H9 (cell line): Measurements from ENCODE around the gene TRPM3. TPM values are rescaled to one million over a fixed set of nuclear protein-coding genes. Genes with fewer than 3 reads are reported as not detected.

ENCODE experiments used
- DNase-seq: peaks from one replicate; pipeline ENCODE4 v3.0.0-alpha.2; 2017
- H2AFZ ChIP-seq: one replicate; pipeline ENCODE4 v1.6.1; 2013; ENCODE audit warnings: mild to moderate bottlenecking, low read length, control low read depth, moderate library complexity
- H2AK5ac ChIP-seq: 2 replicates; pipeline ENCODE4 v1.6.1; 2013; ENCODE audit warnings: low read length, control low read depth, mixed read lengths; ENCODE audit not compliant: insufficient read length
- H2BK120ac ChIP-seq: one replicate; pipeline ENCODE4 v1.6.1; 2013; ENCODE audit warnings: low read depth, mild to moderate bottlenecking, low read length, control low read depth, inconsistent platforms; ENCODE audit not compliant: poor library complexity, severe bottlenecking
- H2BK12ac ChIP-seq: 2 replicates; pipeline ENCODE4 v1.6.1; 2013; ENCODE audit warnings: low read length, control low read depth, mixed read lengths, low read depth; ENCODE audit not compliant: insufficient read length
- H2BK15ac ChIP-seq: 2 replicates; pipeline ENCODE4 v1.6.1; 2013; ENCODE audit warnings: low read depth, low read length, control low read depth
- H2BK20ac ChIP-seq: one replicate; pipeline ENCODE4 v1.6.1; 2013; ENCODE audit warnings: low read depth, mild to moderate bottlenecking, low read length, control low read depth, inconsistent platforms; ENCODE audit not compliant: poor library complexity, severe bottlenecking
- H2BK5ac ChIP-seq: 2 replicates; pipeline ENCODE4 v1.6.1; 2013; ENCODE audit warnings: low read length, control low read depth, mixed read lengths; ENCODE audit not compliant: insufficient read length
- H3K14ac ChIP-seq: 2 replicates; pipeline ENCODE4 v1.6.1; 2013; ENCODE audit warnings: low read length, control low read depth; ENCODE audit not compliant: insufficient read depth
- H3K18ac ChIP-seq: 2 replicates; pipeline ENCODE4 v1.6.1; 2013; ENCODE audit warnings: low read depth, mild to moderate bottlenecking, mixed read lengths, low read length, control low read depth; ENCODE audit not compliant: insufficient read length
- H3K23ac ChIP-seq: 2 replicates; pipeline ENCODE4 v1.6.1; 2013; ENCODE audit warnings: low read length, control low read depth, mixed read lengths, low read depth; ENCODE audit not compliant: insufficient read length
- H3K23me2 ChIP-seq: 2 replicates; pipeline ENCODE4 v1.6.1; 2013; ENCODE audit warnings: low read depth, mild to moderate bottlenecking, mixed read lengths, low read length, control low read depth; ENCODE audit not compliant: insufficient read length, poor library complexity, severe bottlenecking
- H3K27ac ChIP-seq: 2 replicates; pipeline ENCODE4 v1.5.1; 2013; ENCODE audit warnings: low read length, control low read depth, mixed read lengths, low read depth; ENCODE audit not compliant: insufficient read length
- H3K27me3 ChIP-seq: 2 replicates; pipeline ENCODE4 v1.6.1; 2013; ENCODE audit warnings: low read length, control low read depth, inconsistent platforms; ENCODE audit not compliant: insufficient read depth
- H3K4ac ChIP-seq: 2 replicates; pipeline ENCODE4 v1.6.1; 2013; ENCODE audit warnings: low read depth, mild to moderate bottlenecking, control low read depth, inconsistent platforms, low read length, moderate library complexity
- H3K4me1 ChIP-seq: 2 replicates; pipeline ENCODE4 v1.6.1; 2013; ENCODE audit warnings: low read length, control low read depth, inconsistent platforms; ENCODE audit not compliant: insufficient read depth
- H3K4me2 ChIP-seq: 2 replicates; pipeline ENCODE4 v1.6.1; 2013; ENCODE audit warnings: low read length, control low read depth, mixed read lengths; ENCODE audit not compliant: insufficient read length, insufficient read depth
- H3K56ac ChIP-seq: 2 replicates; pipeline ENCODE4 v1.6.1; 2013; ENCODE audit warnings: low read depth, mild to moderate bottlenecking, mixed read lengths, low read length, control low read depth; ENCODE audit not compliant: insufficient read length
- H3K79me1 ChIP-seq: 2 replicates; pipeline ENCODE4 v1.6.1; 2013; ENCODE audit warnings: low read depth, mild to moderate bottlenecking, moderate library complexity, low read length, control low read depth, inconsistent platforms; ENCODE audit not compliant: insufficient read depth, poor library complexity, severe bottlenecking
- H3K79me2 ChIP-seq: 2 replicates; pipeline ENCODE4 v1.6.1; 2013; ENCODE audit warnings: low read length, control low read depth, inconsistent platforms; ENCODE audit not compliant: insufficient read depth
- H3K9ac ChIP-seq: 2 replicates; pipeline ENCODE4 v1.6.1; 2013; ENCODE audit warnings: low read length, control low read depth, mixed read lengths; ENCODE audit not compliant: insufficient read length; ENCODE audit errors: extremely low read depth
- H3K9me3 ChIP-seq: one replicate; pipeline ENCODE4 v1.6.1; 2013; ENCODE audit warnings: low read depth, low read length, inconsistent platforms; ENCODE audit not compliant: control insufficient read depth
- H3T11ph ChIP-seq: one replicate; pipeline ENCODE4 v1.6.1; 2013; ENCODE audit warnings: mild to moderate bottlenecking, low read length, control low read depth, inconsistent platforms
- H4K20me1 ChIP-seq: one replicate; pipeline ENCODE4 v1.6.1; 2013; ENCODE audit not compliant: control insufficient read depth, insufficient read length, insufficient read depth
- H4K5ac ChIP-seq: 2 replicates; pipeline ENCODE4 v1.6.1; 2013; ENCODE audit warnings: low read depth, mild to moderate bottlenecking, mixed read lengths, low read length, control low read depth; ENCODE audit not compliant: insufficient read length
- H4K8ac ChIP-seq: replicated peaks from 2 replicates; pipeline ENCODE4 v1.6.1; 2013; ENCODE audit warnings: low read length, control low read depth, mixed read lengths, low read depth; ENCODE audit not compliant: insufficient read length
- H4K91ac ChIP-seq: 2 replicates; pipeline ENCODE4 v1.6.1; 2013; ENCODE audit warnings: low read depth, mild to moderate bottlenecking, moderate library complexity, mixed read lengths, low read length, control low read depth; ENCODE audit not compliant: insufficient read length
- H3K27ac Mint-ChIP-seq, 3 experiments: 2 replicates in 2 of 3; 3 replicates in 1 of 3; pipeline ENCODE4 v1.8.0; 2020 to 2021; ENCODE audit warnings: mixed read lengths in 3 of 3, mild to moderate bottlenecking in 1 of 3, moderate library complexity in 1 of 3
- H3K27me3 Mint-ChIP-seq: 2 replicates; pipeline ENCODE4 v1.8.0; 2021; ENCODE audit warnings: low read depth, mild to moderate bottlenecking, moderate library complexity, mixed read lengths
- H3K36me3 Mint-ChIP-seq, 3 experiments: 2 replicates in 2 of 3; 3 replicates in 1 of 3; pipeline ENCODE4 v1.8.0; 2020 to 2021; ENCODE audit warnings: low read depth in 3 of 3, mixed read lengths in 3 of 3; ENCODE audit not compliant: insufficient read depth in 1 of 3
- H3K4me1 Mint-ChIP-seq, 2 experiments: 2 replicates each; pipeline ENCODE4 v1.8.0; 2020; ENCODE audit warnings: mixed read lengths in 2 of 2
- H3K4me3 Mint-ChIP-seq, 2 experiments: 2 replicates in 1 of 2; 3 replicates in 1 of 2; pipeline ENCODE4 v1.8.0; 2020 to 2021; ENCODE audit warnings: mild to moderate bottlenecking in 2 of 2, mixed read lengths in 2 of 2, moderate library complexity in 1 of 2
- H3K9me3 Mint-ChIP-seq, 2 experiments: 2 replicates in 1 of 2; 3 replicates in 1 of 2; pipeline ENCODE4 v1.8.0; 2020; ENCODE audit warnings: mild to moderate bottlenecking in 2 of 2, mixed read lengths in 2 of 2, moderate library complexity in 1 of 2
- CTCF ChIP-seq: fragments of 200-600 bp; sonication (generic); conservative IDR thresholded peaks from 3 replicates; pipeline ENCODE4 v1.8.0; 2021; ENCODE audit warnings: antibody characterized with exemption, mild to moderate bottlenecking
- WGBS: extraction: QIAGEN DNeasy Blood & Tissue Kit; methylation state at CpG from one replicate; pipeline ENCODE4 v1.1.7; 2013; ENCODE audit warnings: missing lambda C conversion rate, low lambda C conversion rate, mixed read lengths; ENCODE audit not compliant: insufficient read length; ENCODE audit errors: extremely low coverage; 5-methylcytosine and 5-hydroxymethylcytosine counted together
- total RNA-seq: library from RNA; stranded (reverse); gene quantifications from 2 replicates; pipeline ENCODE4 v1.2.1, GENCODE V29; 2021

TRPM3 gene
- total RNA-seq, 1 experiment from 2014 or later: 10.3 TPM

DNA sequence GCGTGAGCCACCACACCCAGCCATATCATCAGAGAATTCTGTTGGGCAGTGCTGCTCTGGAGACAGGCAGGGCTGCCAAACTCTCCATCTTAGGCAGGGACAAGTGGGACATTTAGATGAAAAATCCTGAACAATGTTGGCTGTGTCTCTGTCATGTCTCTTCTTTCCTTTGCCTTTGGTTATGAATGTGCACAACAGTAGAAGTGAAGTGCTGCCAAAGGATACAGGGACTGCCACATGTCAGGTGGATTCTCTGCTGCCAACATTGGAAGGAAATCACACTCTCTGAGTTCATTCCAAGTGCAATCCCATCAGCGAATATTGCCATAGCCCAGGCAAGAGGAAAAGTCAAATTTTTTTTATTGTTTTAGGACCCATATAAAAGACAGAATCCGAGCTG is 348.8 kb downstream of the TRPM3 start:
- Histone ChIP-seq H3K18ac (no peak overlapping the region), H4K20me1 (no peaks in the 10 kb centered on the region), H4K5ac (peak overlapping the region; percentile 54), H3K4me1 (no peaks in the 10 kb centered on the region), H3K4me2 (no peak overlapping the region), H3K79me2 (no peaks in the 10 kb centered on the region), H3K27ac (no peak overlapping the region), H3T11ph (no peak overlapping the region), H4K91ac (no peak overlapping the region), H4K8ac (no peak overlapping the region), H3K56ac (no peak overlapping the region), H2BK120ac (no peak overlapping the region), H3K27me3 (no peaks in the 10 kb centered on the region), H3K9me3 (no peaks in the 10 kb centered on the region), H3K9ac (no peak overlapping the region), H2BK15ac (no peak overlapping the region), H3K23me2 (no peaks in the 10 kb centered on the region), H2BK5ac (no peak overlapping the region), H3K14ac (no peak overlapping the region), H3K4ac (no peak overlapping the region), H3K79me1 (no peaks in the 10 kb centered on the region), H3K23ac (no peak overlapping the region), H2AK5ac (no peak overlapping the region), H2BK20ac (no peak overlapping the region), H2AFZ (no peak overlapping the region), H2BK12ac (no peak overlapping the region)
- TF ChIP-seq CTCF: no peak
- peaks cover 2 to 8% of the 10 kb centered on the region in 2 experiments; a peak in 2 of 4 replicates for H3K4me1 Mint-ChIP-seq
- no peaks in the 10 kb centered on the region for H3K9me3 Mint-ChIP-seq
- H3K27ac Mint-ChIP-seq: no peak overlapping the region
- H3K36me3 Mint-ChIP-seq: no peaks in the 10 kb centered on the region
- H3K27me3 Mint-ChIP-seq: no peaks in the 10 kb centered on the region
- no peak overlapping the region for H3K4me3 Mint-ChIP-seq
- DNase-seq: no peak
- WGBS: no CpG with 5 or more reads among the region's 3 CpGs
